ENCODE measurements around the gene C2orf68.

GRCh38 chr2:85584354-85584856, 27.5 kb downstream of the C2orf68 start, which contains the start of gene VAMP5:
- TF ChIP-seq EZH2 (IDR thresholded peaks at IDR 0.05; ENCODE audit: borderline replicate concordance, low read length), result no peak
- TF ChIP-seq, protein P1, sequence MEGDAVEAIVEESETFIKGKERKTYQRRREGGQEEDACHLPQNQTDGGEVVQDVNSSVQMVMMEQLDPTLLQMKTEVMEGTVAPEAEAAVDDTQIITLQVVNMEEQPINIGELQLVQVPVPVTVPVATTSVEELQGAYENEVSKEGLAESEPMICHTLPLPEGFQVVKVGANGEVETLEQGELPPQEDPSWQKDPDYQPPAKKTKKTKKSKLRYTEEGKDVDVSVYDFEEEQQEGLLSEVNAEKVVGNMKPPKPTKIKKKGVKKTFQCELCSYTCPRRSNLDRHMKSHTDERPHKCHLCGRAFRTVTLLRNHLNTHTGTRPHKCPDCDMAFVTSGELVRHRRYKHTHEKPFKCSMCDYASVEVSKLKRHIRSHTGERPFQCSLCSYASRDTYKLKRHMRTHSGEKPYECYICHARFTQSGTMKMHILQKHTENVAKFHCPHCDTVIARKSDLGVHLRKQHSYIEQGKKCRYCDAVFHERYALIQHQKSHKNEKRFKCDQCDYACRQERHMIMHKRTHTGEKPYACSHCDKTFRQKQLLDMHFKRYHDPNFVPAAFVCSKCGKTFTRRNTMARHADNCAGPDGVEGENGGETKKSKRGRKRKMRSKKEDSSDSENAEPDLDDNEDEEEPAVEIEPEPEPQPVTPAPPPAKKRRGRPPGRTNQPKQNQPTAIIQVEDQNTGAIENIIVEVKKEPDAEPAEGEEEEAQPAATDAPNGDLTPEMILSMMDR (conservative IDR thresholded peaks at IDR 0.05 in 1 of 2, IDR thresholded peaks at IDR 0.05 in 1 of 2; ENCODE audit: extremely low read depth in 1 of 2, insufficient read depth in 1 of 2, low read depth in 1 of 2, low read length in 2 of 2), result no peak
